GM21360 (cell line): ENCODE measurements around the gene LBR.
"Not testable (repeated sequence)": the region's sequence is repeated elsewhere in the genome, so short reads cannot be mapped to it uniquely, and the experiment has no call there.

ENCODE experiments used
- ATAC-seq: cut with Tn5 transposase; IDR thresholded peaks from one replicate; pipeline ENCODE4 v1.9.1; 2021; ENCODE audit warnings: mild to moderate bottlenecking, moderate library complexity; ENCODE audit not compliant: unreplicated experiment

The LBR gene

DNA sequence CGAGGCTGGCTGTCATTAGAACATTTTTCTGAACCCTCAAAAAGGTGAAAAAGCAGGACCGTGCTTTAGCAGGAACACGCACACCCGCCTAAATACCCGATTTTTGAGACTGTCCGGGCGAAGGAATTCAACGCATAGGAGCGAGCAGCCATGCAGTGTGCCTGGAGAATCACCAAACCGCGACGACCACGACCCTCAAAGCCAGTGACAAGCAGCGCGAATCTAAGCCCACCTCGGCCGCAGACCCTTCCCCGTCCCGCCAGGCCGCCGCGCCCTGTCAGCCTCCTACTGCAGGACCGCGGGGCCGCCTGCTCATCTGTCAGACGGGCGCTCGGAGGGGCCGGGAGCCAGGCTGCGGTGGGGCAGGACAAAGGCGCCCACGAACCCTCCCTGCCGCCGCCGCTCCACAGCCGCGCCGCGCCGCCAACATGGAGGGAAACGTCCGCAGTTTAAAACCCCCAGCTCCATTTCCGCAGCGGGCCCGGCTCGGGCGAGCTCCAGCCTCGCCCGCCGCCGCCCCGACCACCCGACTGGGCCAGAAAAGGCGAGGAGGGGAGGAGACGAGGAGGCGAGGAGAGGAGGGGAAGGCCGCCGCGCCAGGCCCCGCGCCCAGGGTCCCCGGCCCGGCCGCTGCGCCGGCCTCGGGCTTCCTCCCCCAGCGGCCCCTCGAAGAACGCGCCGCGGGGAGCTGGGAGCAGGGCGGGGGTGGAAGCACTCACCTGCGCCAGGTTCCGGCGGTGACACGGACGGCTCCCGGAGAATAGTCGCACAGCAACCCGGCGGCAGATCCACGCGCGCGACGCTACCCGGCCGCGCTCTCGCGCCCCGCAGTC is at the start of gene LBR:
LBR (minus strand) TSS at position 804 of the 833 bp plus-strand sequence. CDS start 3,963 bp downstream, outside the sequence.
- ATAC-seq, result peak; percentile 10

- ATAC-seq, result no peak
These were observed 49.6 kb upstream of the LBR start for GRCh38 chr1:225477296-225477911.

- no peak for ATAC-seq
These were observed 48.7 kb upstream of the LBR start for GRCh38 chr1:225476538-225476988.

- ATAC-seq, result no peak
These were observed 48.3 kb upstream of the LBR start for GRCh38 chr1:225476100-225476511.

GRCh38 chr1:225474986-225475820 is 47.4 kb upstream of the LBR start:
- peak; percentile 72 for ATAC-seq

DNA sequence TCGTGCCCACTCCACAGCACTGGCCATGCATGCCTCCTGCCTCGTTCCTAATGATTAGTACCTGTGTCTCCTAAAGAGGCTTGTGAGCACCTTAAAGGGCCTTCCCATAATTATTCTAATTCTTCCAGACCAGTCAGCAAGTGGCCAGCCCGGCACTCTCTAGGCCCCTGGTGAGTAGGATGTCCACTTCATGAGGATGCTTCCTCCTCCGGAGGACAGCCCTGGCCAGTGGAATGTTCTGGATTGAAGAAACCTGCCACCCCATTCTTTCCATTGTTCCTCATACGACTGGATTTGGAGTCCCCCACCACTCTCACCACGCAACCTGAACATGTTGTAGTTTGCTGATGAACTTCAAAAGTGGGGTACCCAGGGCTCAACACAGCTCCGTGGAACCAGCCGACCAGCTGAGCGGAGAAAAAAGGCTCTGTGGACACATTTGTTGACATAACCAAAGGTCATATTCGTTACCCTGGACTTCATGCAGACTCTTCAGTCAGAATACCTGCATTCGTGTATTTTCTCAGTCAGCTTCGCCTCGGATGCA is 46.7 kb upstream of the LBR start:
- no peak for ATAC-seq

DNA sequence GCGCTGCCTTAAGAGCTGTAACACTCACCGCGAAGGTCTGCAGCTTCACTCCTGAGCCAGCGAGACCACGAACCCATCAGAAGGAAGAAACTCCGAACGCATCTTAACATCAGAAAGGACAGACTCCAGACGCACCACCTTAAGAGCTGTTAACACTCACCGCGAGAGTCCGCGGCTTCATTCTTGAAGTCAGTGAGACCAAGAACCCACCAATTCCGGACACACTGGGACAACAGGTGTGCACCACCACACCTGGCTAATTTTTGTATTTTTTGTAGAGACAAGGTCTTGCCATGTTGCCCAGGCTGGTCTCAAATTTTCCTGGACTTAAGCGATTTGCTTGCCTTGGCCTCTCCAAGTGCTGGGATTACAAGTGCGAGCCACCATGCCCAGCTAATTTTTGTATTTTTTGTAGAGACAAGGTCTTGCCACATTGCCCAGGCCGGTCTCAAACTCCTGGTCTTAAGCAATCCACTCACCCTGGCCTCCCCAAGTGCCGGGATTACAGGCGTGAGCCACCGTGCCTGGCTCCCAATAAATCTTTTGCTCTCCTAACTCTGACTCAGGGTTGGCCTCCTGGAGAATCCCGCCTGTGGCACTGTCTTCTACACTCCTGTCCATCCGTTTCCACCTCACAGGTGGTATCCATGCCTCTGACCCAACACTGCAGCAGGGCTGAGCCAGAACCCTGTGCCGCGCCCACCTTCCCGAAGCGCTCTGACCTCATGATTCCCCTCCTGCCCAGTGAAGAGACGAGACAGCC is 46.0 kb upstream of the LBR start:
- ATAC-seq, result not testable (repeated sequence)

GRCh38 chr1:225473266-225473665 is 45.4 kb upstream of the LBR start:
- ATAC-seq, result not testable (repeated sequence)

DNA sequence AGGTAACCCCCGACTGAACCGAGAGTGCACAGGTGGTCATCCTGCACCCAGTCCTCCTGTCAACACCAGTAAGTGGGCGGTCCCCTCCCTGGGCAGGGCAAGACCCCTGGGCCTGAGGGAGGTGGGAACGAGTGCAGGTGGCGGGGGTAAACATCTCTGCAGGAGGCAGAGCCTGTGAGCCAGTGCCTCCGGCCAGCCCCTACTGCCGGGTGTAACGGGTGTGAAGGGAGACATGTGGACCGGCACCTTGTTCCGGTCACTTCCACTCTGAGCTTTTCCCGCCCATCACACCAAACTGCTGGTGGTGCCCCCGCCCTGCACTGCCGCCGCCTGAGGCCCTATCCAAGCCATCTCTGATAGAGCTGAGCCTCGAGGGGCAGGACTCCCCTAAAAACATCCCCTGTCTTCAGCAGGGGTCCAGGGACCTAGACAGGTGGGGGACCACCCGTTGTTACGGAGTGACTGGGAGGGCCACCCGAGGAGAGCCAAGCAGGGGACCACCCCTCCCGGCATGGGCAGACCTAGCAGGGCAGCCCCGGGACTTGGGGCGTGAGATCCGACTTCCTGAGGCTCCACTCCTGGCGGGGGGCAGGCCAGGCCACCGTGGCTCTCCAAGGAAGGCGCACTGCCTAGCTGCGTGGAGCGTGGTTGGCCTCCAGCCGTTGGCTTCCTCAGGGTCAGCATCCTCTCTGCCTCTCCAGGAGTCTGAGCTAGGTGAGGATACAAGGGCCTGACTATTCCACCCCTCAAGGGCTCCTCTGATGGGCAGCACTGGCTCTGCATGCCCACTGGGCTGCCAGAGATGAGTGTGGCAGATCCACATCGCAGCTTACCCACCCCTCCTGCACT is 43.8 kb upstream of the LBR start:
- ATAC-seq, result no peak

GRCh38 chr1:225471109-225471452 is 43.2 kb upstream of the LBR start:
- no peak for ATAC-seq

DNA sequence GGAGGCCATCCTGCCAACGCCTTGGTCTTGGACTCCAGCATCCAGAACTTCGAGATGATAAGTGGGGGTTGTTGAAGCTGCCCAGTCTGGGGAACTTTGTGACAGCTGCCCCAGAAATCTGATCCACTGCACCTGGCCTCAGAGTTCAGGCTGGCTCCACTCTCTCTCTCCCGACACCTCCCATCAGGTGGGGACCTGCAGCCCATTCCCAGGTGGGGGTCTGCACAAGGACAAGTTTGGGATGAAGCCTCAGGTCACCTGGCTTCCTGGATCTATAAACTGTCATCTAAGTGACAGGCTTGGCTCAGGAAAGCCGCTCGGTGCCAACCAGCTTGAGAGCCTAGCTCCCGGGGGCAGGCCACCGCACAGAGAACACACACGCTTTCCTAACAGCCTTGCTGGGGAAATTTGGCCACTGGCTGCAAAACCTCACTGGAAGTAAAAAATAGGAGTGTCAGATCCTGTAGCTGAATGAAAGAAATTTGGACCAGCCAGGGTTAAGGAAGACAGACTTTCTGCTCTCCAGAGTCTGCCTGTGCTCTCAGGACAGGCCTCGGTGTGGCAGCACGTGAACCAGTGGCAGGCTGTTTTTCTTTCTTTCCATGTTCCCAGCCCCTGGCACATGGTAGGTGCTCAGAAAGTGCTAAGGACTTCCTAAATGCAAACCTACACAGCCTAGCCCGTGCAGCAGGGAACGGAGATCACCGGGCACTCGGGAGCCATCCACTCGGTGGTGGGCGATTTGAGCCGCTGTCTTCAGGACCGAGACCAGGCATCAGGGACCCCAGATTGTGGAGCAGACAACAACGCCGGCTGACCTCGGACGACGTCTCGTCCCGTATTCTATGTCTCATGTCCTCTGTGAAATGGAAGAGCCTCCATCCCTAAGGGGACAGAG is 42.6 kb upstream of the LBR start:
- no peak for ATAC-seq

DNA sequence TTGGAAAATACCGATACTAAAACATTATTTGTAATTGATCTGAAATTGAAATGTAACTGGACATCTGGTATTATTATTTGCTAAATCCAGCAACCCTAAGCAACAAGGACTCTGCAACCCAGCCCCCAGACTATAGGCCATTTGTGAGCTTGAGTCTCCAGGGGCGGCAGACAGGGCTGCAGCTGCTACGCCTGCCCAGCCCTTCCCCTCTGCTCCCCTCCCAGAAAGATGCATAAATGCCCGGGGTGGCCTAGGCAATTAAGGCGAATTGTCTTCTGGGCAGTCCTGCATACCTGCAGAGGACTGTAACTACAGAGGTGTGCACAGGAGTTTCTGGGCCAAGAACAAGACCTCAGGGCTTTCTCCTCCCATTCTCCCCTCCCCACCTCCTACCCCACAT is 41.2 kb upstream of the LBR start:
- no peak for ATAC-seq

- no peak for ATAC-seq
These were observed 40.6 kb upstream of the LBR start for GRCh38 chr1:225468270-225469020.

GRCh38 chr1:225467193-225468020 is 39.6 kb upstream of the LBR start:
- ATAC-seq, result peak; percentile 96

GRCh38 chr1:225466848-225467192 is 39.0 kb upstream of the LBR start:
- no peak for ATAC-seq

GRCh38 chr1:225465793-225466517 is 38.1 kb upstream of the LBR start:
- ATAC-seq, result no peak
